ENCODE measurements around the gene BEND6.
A peak's percentile ranks its signal among the peaks of the same experiment; 100 is the strongest.
"Not testable (repeated sequence)": the region's sequence is repeated elsewhere in the genome, so short reads cannot be mapped to it uniquely, and the experiment has no call there.

BEND6 gene

GRCh38 chr6:57038906-57039305 is 84.0 kb downstream of the BEND6 start:
- Histone ChIP-seq H3K27ac (no peak overlapping the region), H3K9me3 (no peaks in the 10 kb centered on the region), H3K4me3 (ENCODE audit: low read depth in 1 of 2, low read length in 1 of 2) (no peak overlapping the region), H3K36me3 (no peaks in the 10 kb centered on the region), H3K27me3 (no peaks in the 10 kb centered on the region), H3K4me1 (ENCODE audit: control insufficient read depth in 1 of 2, insufficient read depth in 1 of 2, low read depth in 1 of 2, low read length in 1 of 2) (no peaks in the 10 kb centered on the region)
- TF ChIP-seq, protein P1, sequence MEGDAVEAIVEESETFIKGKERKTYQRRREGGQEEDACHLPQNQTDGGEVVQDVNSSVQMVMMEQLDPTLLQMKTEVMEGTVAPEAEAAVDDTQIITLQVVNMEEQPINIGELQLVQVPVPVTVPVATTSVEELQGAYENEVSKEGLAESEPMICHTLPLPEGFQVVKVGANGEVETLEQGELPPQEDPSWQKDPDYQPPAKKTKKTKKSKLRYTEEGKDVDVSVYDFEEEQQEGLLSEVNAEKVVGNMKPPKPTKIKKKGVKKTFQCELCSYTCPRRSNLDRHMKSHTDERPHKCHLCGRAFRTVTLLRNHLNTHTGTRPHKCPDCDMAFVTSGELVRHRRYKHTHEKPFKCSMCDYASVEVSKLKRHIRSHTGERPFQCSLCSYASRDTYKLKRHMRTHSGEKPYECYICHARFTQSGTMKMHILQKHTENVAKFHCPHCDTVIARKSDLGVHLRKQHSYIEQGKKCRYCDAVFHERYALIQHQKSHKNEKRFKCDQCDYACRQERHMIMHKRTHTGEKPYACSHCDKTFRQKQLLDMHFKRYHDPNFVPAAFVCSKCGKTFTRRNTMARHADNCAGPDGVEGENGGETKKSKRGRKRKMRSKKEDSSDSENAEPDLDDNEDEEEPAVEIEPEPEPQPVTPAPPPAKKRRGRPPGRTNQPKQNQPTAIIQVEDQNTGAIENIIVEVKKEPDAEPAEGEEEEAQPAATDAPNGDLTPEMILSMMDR (IDR thresholded peaks at IDR 0.05), result no peak

DNA sequence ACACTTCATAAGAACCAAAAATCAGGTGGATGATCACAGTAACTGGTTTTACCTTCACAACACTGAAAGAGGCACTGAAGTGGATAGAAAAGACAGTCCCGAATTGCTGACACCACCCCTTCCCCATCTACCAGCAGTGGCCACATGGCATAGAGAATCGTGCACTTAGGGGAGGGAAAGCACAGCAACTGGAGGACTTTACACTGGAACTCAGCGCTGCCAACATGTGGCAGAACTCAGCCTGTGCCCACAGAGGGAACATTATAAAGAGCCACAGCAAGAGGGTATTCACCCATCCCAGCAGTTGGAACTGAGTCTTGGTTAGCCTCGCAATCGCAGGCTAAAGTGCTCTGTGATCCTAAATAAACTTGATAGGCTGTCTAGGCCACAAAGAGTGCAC is 85.1 kb downstream of the BEND6 start:
- peaks cover 8% of the 10 kb centered on the region for H3K27me3 ChIP-seq
- TF ChIP-seq, protein P1 (IDR thresholded peaks at IDR 0.05), result no peak
- H3K27ac ChIP-seq, result no peak overlapping the region
- no peaks in the 10 kb centered on the region for H3K4me1 ChIP-seq (ENCODE audit: control insufficient read depth in 1 of 2, insufficient read depth in 1 of 2, low read depth in 1 of 2, low read length in 1 of 2)
- no peaks in the 10 kb centered on the region for H3K36me3 ChIP-seq
- no peak overlapping the region for H3K4me3 ChIP-seq (ENCODE audit: low read depth in 1 of 2, low read length in 1 of 2)
- no peaks in the 10 kb centered on the region for H3K9me3 ChIP-seq

GRCh38 chr6:57044061-57044460 is 89.2 kb downstream of the BEND6 start:
- H3K27ac ChIP-seq; H3K4me1 ChIP-seq (ENCODE audit: control insufficient read depth in 1 of 2, insufficient read depth in 1 of 2, low read depth in 1 of 2, low read length in 1 of 2); H3K36me3 ChIP-seq; H3K4me3 ChIP-seq (ENCODE audit: low read depth in 1 of 2, low read length in 1 of 2); H3K9me3 ChIP-seq: not testable (repeated sequence)
- peaks cover 24% of the 10 kb centered on the region for H3K27me3 ChIP-seq

DNA sequence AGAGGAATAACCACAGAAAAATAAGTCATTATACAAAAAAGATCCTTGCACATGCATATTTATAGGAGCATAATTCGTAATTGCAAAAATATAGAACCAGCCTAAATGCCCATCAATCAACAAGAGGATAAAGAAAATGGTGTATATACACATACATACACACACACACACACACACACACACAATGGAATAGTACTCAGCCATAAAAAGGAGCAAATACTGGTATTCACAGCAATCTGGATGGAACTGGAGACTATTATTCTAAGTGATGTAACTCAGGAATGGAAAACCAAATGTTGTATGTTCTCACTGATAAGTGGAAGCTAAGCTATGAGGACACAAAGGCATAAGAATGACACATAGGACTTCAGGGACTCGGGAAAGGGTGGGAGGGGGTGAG is 89.7 kb downstream of the BEND6 start:
- TF ChIP-seq, protein P1 (IDR thresholded peaks at IDR 0.05), result no peak
- Histone ChIP-seq H3K36me3 (no peaks in the 10 kb centered on the region), H3K9me3 (no peaks in the 10 kb centered on the region), H3K4me3 (ENCODE audit: low read depth in 1 of 2, low read length in 1 of 2) (no peak overlapping the region), H3K4me1 (ENCODE audit: control insufficient read depth in 1 of 2, insufficient read depth in 1 of 2, low read depth in 1 of 2, low read length in 1 of 2) (peaks cover 0 to 7% of the 10 kb centered on the region in 2 experiments), H3K27me3 (peaks cover 24% of the 10 kb centered on the region), H3K27ac (no peak overlapping the region)

GRCh38 chr6:57046332-57047256 is 91.7 kb downstream of the BEND6 start, which contains the start of gene KIAA1586:
KIAA1586 (plus strand) TSS chr6:57046693; CDS start chr6:57046756, 63 bp downstream.
- H3K36me3 ChIP-seq, result not testable (repeated sequence)
- peak within 1 kb of the TSS; percentile 62 to 66 for H3K4me3 ChIP-seq (ENCODE audit: low read depth in 1 of 2, low read length in 1 of 2)

DNA sequence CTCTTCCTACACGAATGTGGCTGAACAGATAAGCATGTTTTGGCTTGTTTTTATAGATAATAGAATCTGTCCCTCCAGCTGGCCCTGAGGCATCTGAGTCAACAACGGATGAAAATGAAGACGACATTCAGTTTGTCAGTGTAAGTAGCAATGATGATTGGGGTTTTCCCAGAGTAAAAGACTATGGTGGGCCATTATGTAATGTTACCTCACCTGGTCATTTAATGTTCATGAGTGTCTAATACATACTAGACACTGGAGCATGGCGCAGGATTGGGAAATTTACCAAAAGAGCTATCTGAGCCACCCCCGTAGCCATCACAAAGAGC is 92.3 kb downstream of the BEND6 start:
- H3K9me3 ChIP-seq; H3K27ac ChIP-seq; H3K4me3 ChIP-seq (ENCODE audit: low read depth in 1 of 2, low read length in 1 of 2); H3K36me3 ChIP-seq; H3K4me1 ChIP-seq (ENCODE audit: control insufficient read depth in 1 of 2, insufficient read depth in 1 of 2, low read depth in 1 of 2, low read length in 1 of 2): not testable (repeated sequence)
- peaks cover 24% of the 10 kb centered on the region for H3K27me3 ChIP-seq

More at GRCh38 chr6:57046332-57047256, 91.7 kb downstream of the BEND6 start, which contains the start of gene KIAA1586:
- not testable (repeated sequence) for H3K27ac ChIP-seq; H3K4me1 ChIP-seq (ENCODE audit: control insufficient read depth in 1 of 2, insufficient read depth in 1 of 2, low read depth in 1 of 2, low read length in 1 of 2); H3K9me3 ChIP-seq
- peaks cover 24% of the 10 kb centered on the region for H3K27me3 ChIP-seq

- not testable (repeated sequence) for H3K36me3 ChIP-seq; H3K9me3 ChIP-seq; H3K27ac ChIP-seq; H3K4me1 ChIP-seq (ENCODE audit: control insufficient read depth in 1 of 2, insufficient read depth in 1 of 2, low read depth in 1 of 2, low read length in 1 of 2); H3K4me3 ChIP-seq (ENCODE audit: low read depth in 1 of 2, low read length in 1 of 2)
- H3K27me3 ChIP-seq, result peaks cover 24% of the 10 kb centered on the region
Observed at GRCh38 chr6:57047859-57048258, 93.0 kb downstream of the BEND6 start.

Data from neutrophil (primary cell).